Stimulated activated CD8-positive, alpha-beta memory T cell treated with anti-CD3 and anti-CD28 coated beads, Interleukin-7, amount 100 ng/mL, for 24 hours (primary cell): ENCODE data around the gene ARHGAP8.

Experiments used
- DNase-seq: peaks from one replicate; pipeline ENCODE4 v3.0.0-alpha.2; 2020; ENCODE audit warnings: low read depth

The ARHGAP8 gene

DNA sequence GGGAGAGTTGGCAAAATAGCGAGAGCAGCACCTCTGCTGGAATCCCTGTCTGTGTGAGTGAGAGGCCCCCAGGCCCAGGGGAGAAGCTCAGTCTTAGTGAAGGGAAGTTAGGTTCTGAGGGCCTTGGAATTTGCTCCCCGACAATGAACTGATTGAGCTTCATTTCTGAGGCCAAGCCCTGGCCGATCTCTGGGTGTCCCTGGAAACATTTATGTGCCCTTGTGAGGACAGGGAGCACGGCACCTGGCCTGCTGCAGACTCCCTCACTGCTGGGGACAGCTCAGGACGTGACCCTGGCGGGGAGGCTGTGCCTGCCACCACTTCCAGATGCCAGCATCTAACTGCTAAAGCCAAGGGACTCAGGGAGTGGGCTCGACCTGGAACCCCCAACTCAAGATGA is 52.0 kb downstream of the ARHGAP8 start:
- DNase-seq = no peak

DNA sequence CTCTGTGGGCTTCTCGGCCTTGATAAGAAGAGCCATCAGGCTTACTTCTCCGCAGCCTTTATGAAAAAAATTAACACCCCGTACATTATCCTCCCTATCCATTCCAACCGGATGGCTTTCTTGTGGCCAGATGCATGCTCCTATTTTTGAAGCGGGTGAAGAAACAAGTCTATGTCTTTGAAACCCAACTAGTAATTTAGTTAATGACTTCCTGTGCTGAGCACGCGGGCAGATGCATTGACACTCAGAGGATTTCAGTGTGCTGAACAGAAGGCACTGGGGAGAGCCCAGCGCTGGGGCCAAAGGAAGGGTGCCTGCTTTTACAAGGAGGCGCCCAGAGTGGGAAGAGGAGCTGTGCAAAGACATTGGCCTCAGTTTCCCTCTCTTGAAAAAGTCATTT is 53.3 kb downstream of the ARHGAP8 start:
- no peak for DNase-seq

GRCh38 chr22:44807232-44807631 is 54.9 kb downstream of the ARHGAP8 start:
- DNase-seq = no peak

DNA sequence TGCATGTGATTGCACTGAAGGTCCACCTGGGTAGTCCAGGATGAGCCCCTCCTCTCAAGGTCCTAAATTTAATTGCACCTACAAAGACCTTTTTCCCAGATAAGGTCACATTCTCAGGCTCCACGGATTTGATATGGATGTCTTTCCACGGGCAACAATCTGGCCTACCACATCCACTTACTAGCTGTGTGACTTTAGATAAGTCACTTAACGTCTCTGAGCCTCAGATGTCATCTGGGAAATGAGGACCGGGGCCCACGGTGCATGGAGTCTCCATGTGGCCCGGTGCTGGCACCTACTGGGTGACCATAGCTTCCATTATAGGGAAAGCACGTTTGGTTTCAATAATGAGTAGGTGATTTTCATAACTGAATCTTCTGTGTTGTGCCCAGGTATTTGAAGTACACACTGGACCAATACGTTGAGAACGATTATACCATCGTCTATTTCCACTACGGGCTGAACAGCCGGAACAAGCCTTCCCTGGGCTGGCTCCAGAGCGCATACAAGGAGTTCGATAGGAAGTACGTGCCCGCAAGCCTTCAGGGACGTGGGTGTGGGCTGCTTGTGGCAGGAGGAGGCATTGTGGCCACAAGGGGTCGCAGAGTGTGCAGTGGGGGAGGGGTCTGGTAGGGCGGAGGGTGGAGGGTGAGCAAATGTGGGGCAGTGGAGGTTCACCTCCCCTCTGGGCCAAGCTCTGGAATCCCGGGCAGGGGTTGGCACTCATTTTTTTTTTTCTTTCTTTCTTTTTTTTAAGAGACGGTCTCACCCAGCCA is 55.7 kb downstream of the ARHGAP8 start:
- DNase-seq = no peak

DNA sequence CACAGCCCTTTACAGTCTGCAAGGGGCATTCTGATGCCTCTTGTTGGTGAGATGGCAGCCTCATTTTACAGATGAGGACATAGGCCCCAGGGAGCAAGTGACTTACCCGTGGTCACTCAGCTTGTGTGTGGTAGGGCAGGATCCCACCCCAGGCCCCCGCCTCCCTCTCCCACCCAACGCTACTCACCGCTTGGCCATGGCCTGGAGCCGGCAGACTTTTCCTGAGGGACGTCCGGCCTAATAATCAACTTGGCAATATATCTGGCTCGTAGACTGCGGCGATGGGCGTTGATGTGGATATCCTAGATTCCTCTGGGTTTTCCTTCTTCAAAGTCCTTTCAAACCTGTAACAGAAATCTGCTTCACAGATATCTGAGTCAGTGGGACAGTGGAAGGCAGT is 57.1 kb downstream of the ARHGAP8 start:
- no peak for DNase-seq

GRCh38 chr22:44811141-44811540 is 58.8 kb downstream of the ARHGAP8 start:
- DNase-seq = no peak

DNA sequence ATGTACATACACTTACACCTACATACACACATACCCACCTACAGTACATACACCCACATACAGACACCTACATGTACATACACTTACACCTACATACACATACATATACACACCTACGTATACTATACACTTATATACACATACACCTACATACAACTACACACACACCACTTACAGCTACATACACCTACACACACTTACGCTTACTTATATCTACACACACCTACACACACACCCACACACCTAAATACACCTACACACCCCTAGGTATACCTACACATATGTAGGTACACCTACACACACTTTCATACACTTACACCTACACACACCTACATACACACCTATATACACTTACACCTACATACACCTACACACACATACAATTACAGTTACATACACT is 61.0 kb downstream of the ARHGAP8 start:
- DNase-seq = no peak

GRCh38 chr22:44814266-44815098 is 62.1 kb downstream of the ARHGAP8 start:
- DNase-seq = no peak

DNA sequence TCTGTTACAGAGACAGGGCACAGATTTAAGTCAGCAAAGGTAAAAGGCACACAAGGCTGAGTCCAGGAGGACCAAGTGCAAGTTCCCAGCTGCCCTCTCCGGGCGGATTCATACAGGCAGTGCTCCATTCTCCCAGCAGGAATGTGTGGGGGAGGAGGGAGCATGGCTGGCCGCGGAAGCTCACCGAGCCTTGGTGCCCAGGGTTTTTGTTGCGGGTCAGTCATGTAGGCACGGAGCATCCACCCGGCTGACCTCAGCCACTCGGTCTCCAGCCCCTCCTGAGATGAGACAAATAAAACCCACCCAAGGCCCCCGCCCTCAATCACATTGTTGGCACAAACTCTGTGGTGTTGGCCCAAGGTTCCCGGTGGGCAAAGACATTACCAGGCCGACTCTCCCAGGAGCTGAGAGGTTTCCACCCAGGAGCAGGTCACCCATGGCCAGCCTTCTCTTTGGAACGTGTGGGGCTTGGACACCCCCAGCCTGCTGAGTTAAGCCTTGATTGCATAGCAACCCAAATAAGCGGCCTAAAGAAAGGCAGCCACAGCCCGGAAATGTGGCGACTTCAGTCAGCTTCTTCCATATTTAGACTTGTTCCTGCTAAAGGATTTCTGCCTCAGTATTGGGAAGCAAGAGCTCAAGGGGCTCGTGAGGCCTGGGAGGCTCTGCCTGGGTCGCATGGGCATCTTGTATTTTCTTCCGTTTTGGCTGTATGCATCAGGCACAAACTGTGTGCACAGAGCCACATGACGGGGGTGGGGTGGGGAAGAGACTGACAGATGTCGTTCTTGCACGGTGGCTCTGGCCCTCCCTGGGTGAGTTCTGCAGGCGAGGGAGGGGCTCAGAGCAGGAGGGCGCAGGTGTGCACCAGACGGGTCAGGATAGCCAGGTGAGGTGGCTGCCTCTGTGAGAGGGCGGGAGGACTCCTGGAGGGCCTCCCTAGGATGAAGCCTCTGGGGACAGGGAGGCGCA is 63.0 kb downstream of the ARHGAP8 start:
- no peak for DNase-seq

DNA sequence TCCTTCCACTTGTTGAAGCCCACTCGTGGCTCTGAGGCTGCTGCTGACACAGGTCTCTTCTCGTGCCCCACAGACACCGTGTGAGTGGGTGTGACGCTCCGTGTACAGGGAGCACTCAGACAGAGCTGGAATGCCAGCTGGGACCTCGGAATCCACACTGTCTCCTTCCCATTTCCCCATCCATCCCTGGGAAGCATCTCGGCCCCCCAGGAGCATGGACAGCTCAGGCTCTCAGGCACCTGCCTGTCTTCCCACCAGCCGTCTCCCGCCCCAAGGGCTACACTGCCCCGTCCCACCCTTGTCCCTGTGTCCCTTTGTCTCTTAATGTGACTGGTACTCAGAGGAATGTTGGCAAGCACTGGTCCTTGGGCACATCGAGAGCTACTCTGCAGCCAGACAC is 63.8 kb downstream of the ARHGAP8 start:
- no peak for DNase-seq

DNA sequence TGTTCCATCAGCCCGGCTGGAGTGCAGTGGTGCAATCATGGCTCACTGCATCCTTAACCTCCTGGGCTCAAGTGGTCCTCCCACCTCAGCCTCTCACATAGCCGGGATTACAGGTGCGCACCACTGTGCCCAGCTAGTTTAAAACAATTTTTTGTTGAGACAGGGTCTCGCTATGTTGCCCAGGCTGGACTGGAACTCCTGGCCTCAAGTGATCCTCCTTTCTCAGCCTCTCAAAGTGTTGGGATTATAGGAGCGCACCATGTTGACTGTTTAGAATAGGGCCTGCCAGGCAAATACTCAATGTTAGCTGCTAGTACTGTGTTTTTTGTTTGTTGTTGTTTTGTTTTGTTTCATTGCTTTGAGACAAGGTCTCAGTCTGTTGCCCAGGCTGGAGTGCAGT is 66.4 kb downstream of the ARHGAP8 start:
- no peak for DNase-seq

DNA sequence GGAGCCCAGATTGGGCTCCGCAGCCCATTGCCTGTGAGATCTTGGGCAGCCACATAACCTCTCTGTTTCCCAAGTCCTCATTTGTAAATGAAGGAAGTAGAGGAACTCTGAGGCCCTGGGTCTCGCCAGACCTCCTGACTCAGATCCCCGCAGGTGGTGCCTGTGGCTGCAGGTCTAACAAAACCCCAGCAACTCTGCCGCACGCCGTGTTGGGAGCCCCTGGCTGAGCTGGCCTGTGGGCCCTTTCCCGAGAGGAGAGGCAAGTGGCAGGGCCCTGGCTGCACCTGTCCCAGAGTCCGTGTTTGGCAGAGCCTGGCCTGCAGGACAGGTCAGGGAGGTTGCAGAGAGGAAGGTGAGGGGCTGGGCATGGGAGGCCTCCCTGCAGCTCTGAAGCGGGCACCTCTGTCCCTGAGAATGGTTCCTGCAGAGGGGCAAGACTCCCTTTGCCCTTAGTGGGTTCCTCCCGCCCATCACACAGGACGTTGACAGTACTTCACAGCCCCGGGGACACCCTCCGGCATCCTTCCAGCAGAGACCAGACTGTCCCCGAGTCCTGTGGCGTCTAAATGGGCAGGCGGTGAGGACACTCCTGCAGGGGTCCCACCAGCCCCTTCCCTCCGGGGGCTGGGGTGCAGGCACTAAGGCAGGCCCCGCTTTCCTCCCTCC is 67.7 kb downstream of the ARHGAP8 start:
- DNase-seq = no peak

GRCh38 chr22:44821741-44822475 is 69.5 kb downstream of the ARHGAP8 start:
- no peak for DNase-seq

GRCh38 chr22:44822534-44822933 is 70.2 kb downstream of the ARHGAP8 start:
- no peak for DNase-seq

DNA sequence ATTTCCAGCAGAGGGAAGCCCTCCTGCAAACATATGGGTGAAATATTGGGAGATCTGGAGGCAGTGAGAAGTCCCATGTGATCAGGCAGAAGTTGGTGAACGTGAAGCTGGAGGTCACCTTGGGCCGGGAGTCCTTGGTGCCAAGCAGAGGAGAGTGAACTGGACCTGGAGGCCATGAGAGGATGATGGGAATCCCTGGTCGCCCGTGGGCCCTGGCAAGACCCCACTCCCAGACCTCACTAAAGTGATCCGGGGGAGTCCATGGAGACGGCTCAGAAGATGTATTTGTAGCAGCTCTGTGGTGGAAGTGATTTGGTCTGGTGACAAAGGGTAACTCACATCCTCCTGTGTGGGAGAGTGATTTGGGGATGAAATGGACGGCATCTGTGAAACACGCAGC is 71.0 kb downstream of the ARHGAP8 start:
- no peak for DNase-seq

GRCh38 chr22:44823806-44824205 is 71.4 kb downstream of the ARHGAP8 start:
- DNase-seq = no peak

GRCh38 chr22:44824271-44824670 is 71.9 kb downstream of the ARHGAP8 start:
- DNase-seq = no peak

GRCh38 chr22:44825310-44826150 is 73.2 kb downstream of the ARHGAP8 start:
- DNase-seq = no peak

GRCh38 chr22:44827666-44828190 is 75.4 kb downstream of the ARHGAP8 start:
- DNase-seq = no peak

DNA sequence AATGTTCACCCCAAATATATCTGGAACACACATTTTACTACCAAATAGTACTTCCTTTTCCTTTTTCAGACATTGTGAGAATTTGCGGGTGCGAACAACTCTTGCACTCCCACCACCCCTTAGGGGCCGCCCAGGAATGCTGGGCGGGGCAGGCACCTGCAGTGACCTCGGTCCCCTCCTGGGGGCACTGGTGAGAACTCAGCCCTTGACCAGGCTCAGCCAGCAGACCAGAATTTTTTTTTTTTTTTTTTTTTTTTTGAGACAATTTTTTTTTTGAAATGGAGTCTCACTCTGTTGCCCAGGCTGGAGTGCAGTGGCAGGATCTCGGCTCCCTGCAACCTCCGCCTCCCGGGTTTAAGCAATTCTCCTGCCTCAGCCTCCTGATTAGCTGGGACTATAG is 75.8 kb downstream of the ARHGAP8 start:
- DNase-seq = no peak
